Stimulated activated naive B cell treated with anti-CD40 and anti-IgM and Interleukin-4, amounts not matched to agents 10 μg/mL and 1 μg/mL and 100 μg/mL, for 72 hours (primary cell): Measurements from ENCODE around the gene FUT3.

Experiments
- ATAC-seq, 2 donors: fragments of 150-1000 bp; cut with Tn5 transposase; replicated peaks; 2 replicates each; pipeline ENCODE4 v1.10.0; 2021; ENCODE audit warnings: moderate library complexity in 1 of 2
- DNase-seq: peaks from one replicate; pipeline ENCODE4 v3.0.0; 2021
- H3K27ac Mint-ChIP-seq: one replicate; pipeline ENCODE4 v1.8.0; 2022; ENCODE audit warnings: mild to moderate bottlenecking, mixed read lengths
- H3K27me3 Mint-ChIP-seq, 2 donors: one replicate each; pipeline ENCODE4 v1.8.0; 2022; ENCODE audit warnings: mixed read lengths in 2 of 2
- H3K36me3 Mint-ChIP-seq, 2 donors: one replicate each; pipeline ENCODE4 v1.8.0; 2022; ENCODE audit warnings: mixed read lengths in 2 of 2, mild to moderate bottlenecking in 1 of 2
- H3K4me1 Mint-ChIP-seq, 2 donors: one replicate each; pipeline ENCODE4 v1.8.0; 2022; ENCODE audit warnings: mixed read lengths in 2 of 2, mild to moderate bottlenecking in 1 of 2
- H3K4me3 Mint-ChIP-seq, 2 donors: one replicate each; pipeline ENCODE4 v1.8.0; 2022; ENCODE audit warnings: mild to moderate bottlenecking in 2 of 2, mixed read lengths in 2 of 2, moderate library complexity in 1 of 2
- H3K9me3 Mint-ChIP-seq, 2 donors: one replicate each; pipeline ENCODE4 v1.8.0; 2022; ENCODE audit warnings: mixed read lengths in 2 of 2, mild to moderate bottlenecking in 1 of 2

FUT3 gene

GRCh38 chr19:5800361-5801270, 50.6 kb downstream of the FUT3 start:
- Mint-ChIP-seq H3K4me1 (peaks cover 18 to 29% of the 10 kb centered on the region in 2 donors), H3K9me3 (no peaks in the 10 kb centered on the region), H3K27me3 (peaks cover 54 to 70% of the 10 kb centered on the region in 2 donors), H3K36me3 (peaks cover 0 to 4% of the 10 kb centered on the region in 2 donors), H3K27ac (no peak overlapping the region), H3K4me3 (no peak overlapping the region)
- DNase-seq = no peak
- no peak for ATAC-seq

- ATAC-seq (no peak), DNase-seq (no peak)
- H3K4me1 Mint-ChIP-seq = peaks cover 18 to 27% of the 10 kb centered on the region in 2 donors
- H3K27ac Mint-ChIP-seq = no peak overlapping the region
- H3K9me3 Mint-ChIP-seq = no peaks in the 10 kb centered on the region
- H3K4me3 Mint-ChIP-seq = no peak overlapping the region
- peaks cover 54 to 68% of the 10 kb centered on the region in 2 donors for H3K27me3 Mint-ChIP-seq
- peaks cover 0 to 4% of the 10 kb centered on the region in 2 donors for H3K36me3 Mint-ChIP-seq
These were observed 51.7 kb downstream of the FUT3 start for GRCh38 chr19:5799247-5800241.

DNA sequence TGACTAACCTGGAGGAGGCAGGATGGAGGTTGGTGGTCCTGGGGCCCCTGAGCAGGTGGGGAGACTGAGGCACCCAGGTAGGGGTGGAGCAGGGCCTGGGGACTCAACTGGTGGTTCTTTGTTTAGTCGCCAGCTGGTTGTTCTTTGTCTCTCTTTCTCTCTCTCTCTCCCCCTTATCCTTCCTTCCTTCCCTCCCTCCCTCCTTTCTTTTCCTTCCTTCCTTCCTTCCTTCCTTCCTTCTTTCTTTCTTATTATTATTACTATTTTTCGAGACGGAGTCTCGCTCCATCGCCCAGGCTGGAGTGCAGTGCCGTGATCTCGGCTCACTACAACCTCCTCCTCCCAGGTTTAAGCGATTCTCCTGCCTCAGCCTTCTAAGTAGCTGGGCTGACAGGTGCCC, 53.0 kb downstream of the FUT3 start:
- no peak for DNase-seq
- H3K27me3 Mint-ChIP-seq = peaks cover 43 to 57% of the 10 kb centered on the region in 2 donors
- H3K4me3 Mint-ChIP-seq = no peak overlapping the region
- H3K9me3 Mint-ChIP-seq = no peaks in the 10 kb centered on the region
- no peaks in the 10 kb centered on the region for H3K36me3 Mint-ChIP-seq
- H3K4me1 Mint-ChIP-seq = peaks cover 13 to 14% of the 10 kb centered on the region in 2 donors
- no peak for ATAC-seq
- H3K27ac Mint-ChIP-seq = no peak overlapping the region

GRCh38 chr19:5795382-5795919, 55.8 kb downstream of the FUT3 start:
- H3K9me3 Mint-ChIP-seq = peaks cover 0 to 1% of the 10 kb centered on the region in 2 donors
- DNase-seq (no peak), ATAC-seq (no peak)
- H3K36me3 Mint-ChIP-seq = peaks cover 5 to 7% of the 10 kb centered on the region in 2 donors
- H3K27ac Mint-ChIP-seq = no peak overlapping the region
- no peak overlapping the region for H3K4me3 Mint-ChIP-seq
- H3K4me1 Mint-ChIP-seq = peaks cover under 1 to 6% of the 10 kb centered on the region in 2 donors
- peaks cover 27 to 33% of the 10 kb centered on the region in 2 donors for H3K27me3 Mint-ChIP-seq

DNA sequence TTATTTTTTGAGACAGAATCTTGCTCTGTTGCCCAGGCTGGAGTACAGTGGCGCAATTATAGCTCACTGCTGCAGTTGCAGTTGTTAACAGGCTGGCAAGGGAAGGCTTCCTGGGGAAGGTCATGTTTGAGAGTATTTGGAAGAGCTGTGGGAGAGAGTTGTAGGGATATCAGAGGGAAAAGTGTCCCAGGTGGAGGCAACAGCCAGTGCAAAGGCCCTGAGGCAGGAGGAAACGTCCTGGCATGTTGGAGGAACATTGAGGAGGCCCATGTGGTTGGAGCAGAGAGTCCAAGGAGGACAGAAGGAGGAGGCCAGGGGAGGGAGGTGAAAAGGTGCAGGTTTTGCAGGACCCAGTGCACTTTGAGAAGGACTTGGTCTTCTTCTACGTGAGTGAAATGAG, 58.1 kb downstream of the FUT3 start:
- DNase-seq (no peak), ATAC-seq (no peak)
- peaks cover 18 to 21% of the 10 kb centered on the region in 2 donors for H3K36me3 Mint-ChIP-seq
- peaks cover 0 to 5% of the 10 kb centered on the region in 2 donors for H3K9me3 Mint-ChIP-seq
- peaks cover 10 to 12% of the 10 kb centered on the region in 2 donors for H3K27me3 Mint-ChIP-seq
- peaks cover 13 to 20% of the 10 kb centered on the region in 2 donors for H3K4me1 Mint-ChIP-seq
- no peak overlapping the region for H3K27ac Mint-ChIP-seq
- no peak overlapping the region for H3K4me3 Mint-ChIP-seq
